Keratinocyte (primary cell): ENCODE results near the gene NAPG.
A peak's percentile ranks its signal among the peaks of the same experiment; 100 is the strongest.

Experiments
- CTCF ChIP-seq, 3 experiments: IDR thresholded peaks in 1 of 3; conservative IDR thresholded peaks in 1 of 3; optimal IDR thresholded peaks in 1 of 3; 2 replicates in 2 of 3; 3 replicates in 1 of 3; pipeline versions ENCODE3 to v1.5.1; 2011; ENCODE audit warnings: low read length in 3 of 3, mild to moderate bottlenecking in 3 of 3, moderate library complexity in 2 of 3, control low read depth in 1 of 3, inconsistent platforms in 1 of 3; ENCODE audit not compliant: insufficient read depth in 2 of 3; ENCODE audit errors: extremely low read depth in 1 of 3
- EZH2 ChIP-seq: IDR thresholded peaks from one replicate; pipeline ENCODE4 v1.6.1; 2012; ENCODE audit warnings: inconsistent platforms, mild to moderate bottlenecking, low read length, moderate library complexity

- TF ChIP-seq CTCF (optimal IDR thresholded peaks at IDR 0.05 in 1 of 3, IDR thresholded peaks at IDR 0.05 in 1 of 3, conservative IDR thresholded peaks at IDR 0.05 in 1 of 3; ENCODE audit: extremely low read depth in 1 of 3, insufficient read depth in 2 of 3, low read length in 3 of 3): peak in 1 of 3 experiments; percentile 1
- no peak for TF ChIP-seq EZH2
These were observed 728 bp downstream of the NAPG start for GRCh38 chr18:10526561-10526949.
